Central memory CD8-positive, alpha-beta T cell (primary cell): ENCODE results near the gene PDE4D.

Experiments used
- ATAC-seq: fragments of 150-1000 bp; cut with Tn5 transposase; replicated peaks from 2 replicates; pipeline ENCODE4 v1.10.0; 2022; ENCODE audit warnings: mild to moderate bottlenecking, moderate FRiP score, moderate number of reproducible peaks; ENCODE audit not compliant: poor library complexity, severe bottlenecking; ENCODE audit errors: extremely low read depth
- DNase-seq, 2 donors: peaks; one replicate each; pipeline ENCODE4 v3.0.0; 2021; ENCODE audit warnings: low spot score in 2 of 2
- H3K27ac Mint-ChIP-seq: one replicate; pipeline ENCODE4 v1.8.0; 2022; ENCODE audit warnings: low read depth, mild to moderate bottlenecking, moderate library complexity, mixed read lengths
- H3K27me3 Mint-ChIP-seq: one replicate; pipeline ENCODE4 v1.8.0; 2022; ENCODE audit warnings: mixed read lengths
- H3K36me3 Mint-ChIP-seq: one replicate; pipeline ENCODE4 v1.8.0; 2022; ENCODE audit warnings: mild to moderate bottlenecking, moderate library complexity, mixed read lengths; ENCODE audit not compliant: insufficient read depth
- H3K4me1 Mint-ChIP-seq: one replicate; pipeline ENCODE4 v1.8.0; 2022; ENCODE audit warnings: mixed read lengths
- H3K4me3 Mint-ChIP-seq: one replicate; pipeline ENCODE4 v1.8.0; 2022; ENCODE audit warnings: mild to moderate bottlenecking, moderate library complexity, mixed read lengths
- H3K9me3 Mint-ChIP-seq: one replicate; pipeline ENCODE4 v1.8.0; 2022; ENCODE audit warnings: mixed read lengths

The PDE4D gene

GRCh38 chr5:59519338-59519737 is 374.2 kb downstream of the PDE4D start:
- no peak for ATAC-seq
- Mint-ChIP-seq H3K4me3 (no peak overlapping the region), H3K4me1 (no peaks in the 10 kb centered on the region), H3K36me3 (no peaks in the 10 kb centered on the region), H3K9me3 (peaks cover 7% of the 10 kb centered on the region), H3K27me3 (no peaks in the 10 kb centered on the region), H3K27ac (no peak overlapping the region)
- no peak for DNase-seq

GRCh38 chr5:59517926-59518585 is 375.5 kb downstream of the PDE4D start:
- ATAC-seq, result no peak
- no peak overlapping the region for H3K4me3 Mint-ChIP-seq
- DNase-seq, result no peak
- no peaks in the 10 kb centered on the region for H3K4me1 Mint-ChIP-seq
- no peak overlapping the region for H3K27ac Mint-ChIP-seq
- no peaks in the 10 kb centered on the region for H3K36me3 Mint-ChIP-seq
- H3K27me3 Mint-ChIP-seq, result no peaks in the 10 kb centered on the region
- no peaks in the 10 kb centered on the region for H3K9me3 Mint-ChIP-seq

- H3K4me1 Mint-ChIP-seq, result no peaks in the 10 kb centered on the region
- H3K36me3 Mint-ChIP-seq, result no peaks in the 10 kb centered on the region
- ATAC-seq (no peak), DNase-seq (no peak)
- H3K9me3 Mint-ChIP-seq, result no peaks in the 10 kb centered on the region
- H3K27ac Mint-ChIP-seq, result no peak overlapping the region
- no peaks in the 10 kb centered on the region for H3K27me3 Mint-ChIP-seq
- no peak overlapping the region for H3K4me3 Mint-ChIP-seq
These were observed 377.4 kb downstream of the PDE4D start for GRCh38 chr5:59516161-59516560.

- H3K27ac Mint-ChIP-seq, result no peak overlapping the region
- ATAC-seq, result no peak
- no peaks in the 10 kb centered on the region for H3K36me3 Mint-ChIP-seq
- no peaks in the 10 kb centered on the region for H3K9me3 Mint-ChIP-seq
- H3K4me3 Mint-ChIP-seq, result no peak overlapping the region
- H3K27me3 Mint-ChIP-seq, result no peaks in the 10 kb centered on the region
- no peak for DNase-seq
- H3K4me1 Mint-ChIP-seq, result no peaks in the 10 kb centered on the region
These were observed 387.1 kb downstream of the PDE4D start for GRCh38 chr5:59506285-59506877.

GRCh38 chr5:59504043-59504442 is 389.5 kb downstream of the PDE4D start:
- H3K27ac Mint-ChIP-seq, result no peak overlapping the region
- H3K27me3 Mint-ChIP-seq, result no peaks in the 10 kb centered on the region
- no peak for DNase-seq
- no peaks in the 10 kb centered on the region for H3K4me1 Mint-ChIP-seq
- H3K9me3 Mint-ChIP-seq, result no peaks in the 10 kb centered on the region
- ATAC-seq, result no peak
- H3K36me3 Mint-ChIP-seq, result no peaks in the 10 kb centered on the region
- no peak overlapping the region for H3K4me3 Mint-ChIP-seq

- no peak overlapping the region for H3K4me3 Mint-ChIP-seq
- H3K4me1 Mint-ChIP-seq, result no peaks in the 10 kb centered on the region
- H3K9me3 Mint-ChIP-seq, result no peaks in the 10 kb centered on the region
- H3K36me3 Mint-ChIP-seq, result no peaks in the 10 kb centered on the region
- ATAC-seq (no peak), DNase-seq (no peak)
- H3K27ac Mint-ChIP-seq, result no peak overlapping the region
- H3K27me3 Mint-ChIP-seq, result no peaks in the 10 kb centered on the region
These were observed 390.3 kb downstream of the PDE4D start for GRCh38 chr5:59503220-59503619.

- no peak overlapping the region for H3K27ac Mint-ChIP-seq
- H3K9me3 Mint-ChIP-seq, result no peaks in the 10 kb centered on the region
- peaks cover 2% of the 10 kb centered on the region for H3K36me3 Mint-ChIP-seq
- H3K4me3 Mint-ChIP-seq, result no peak overlapping the region
- H3K4me1 Mint-ChIP-seq, result no peaks in the 10 kb centered on the region
- no peak for DNase-seq
- no peaks in the 10 kb centered on the region for H3K27me3 Mint-ChIP-seq
- no peak for ATAC-seq
These were observed 392.2 kb downstream of the PDE4D start for GRCh38 chr5:59501316-59501715.

GRCh38 chr5:59500014-59500413 is 393.5 kb downstream of the PDE4D start:
- H3K27me3 Mint-ChIP-seq, result no peaks in the 10 kb centered on the region
- H3K9me3 Mint-ChIP-seq, result no peaks in the 10 kb centered on the region
- ATAC-seq (no peak), DNase-seq (no peak)
- no peak overlapping the region for H3K27ac Mint-ChIP-seq
- no peaks in the 10 kb centered on the region for H3K4me1 Mint-ChIP-seq
- no peak overlapping the region for H3K4me3 Mint-ChIP-seq
- H3K36me3 Mint-ChIP-seq, result peaks cover 2% of the 10 kb centered on the region

GRCh38 chr5:59497207-59497606 is 396.3 kb downstream of the PDE4D start:
- peaks cover 2% of the 10 kb centered on the region for H3K36me3 Mint-ChIP-seq
- H3K9me3 Mint-ChIP-seq, result no peaks in the 10 kb centered on the region
- H3K27ac Mint-ChIP-seq, result no peak overlapping the region
- no peaks in the 10 kb centered on the region for H3K4me1 Mint-ChIP-seq
- no peaks in the 10 kb centered on the region for H3K27me3 Mint-ChIP-seq
- H3K4me3 Mint-ChIP-seq, result no peak overlapping the region
- no peak for ATAC-seq
- DNase-seq, result no peak

- no peak overlapping the region for H3K27ac Mint-ChIP-seq
- DNase-seq (no peak), ATAC-seq (no peak)
- no peaks in the 10 kb centered on the region for H3K4me1 Mint-ChIP-seq
- H3K4me3 Mint-ChIP-seq, result no peak overlapping the region
- H3K27me3 Mint-ChIP-seq, result no peaks in the 10 kb centered on the region
- H3K36me3 Mint-ChIP-seq, result peaks cover 2% of the 10 kb centered on the region
- H3K9me3 Mint-ChIP-seq, result no peaks in the 10 kb centered on the region
These were observed 396.9 kb downstream of the PDE4D start for GRCh38 chr5:59496524-59497134.

GRCh38 chr5:59491945-59492344 is 401.6 kb downstream of the PDE4D start:
- no peaks in the 10 kb centered on the region for H3K4me1 Mint-ChIP-seq
- DNase-seq, result no peak
- no peaks in the 10 kb centered on the region for H3K27me3 Mint-ChIP-seq
- no peak overlapping the region for H3K27ac Mint-ChIP-seq
- H3K9me3 Mint-ChIP-seq, result no peaks in the 10 kb centered on the region
- H3K4me3 Mint-ChIP-seq, result no peak overlapping the region
- ATAC-seq, result no peak
- H3K36me3 Mint-ChIP-seq, result peaks cover 2% of the 10 kb centered on the region

GRCh38 chr5:59489551-59489950 is 404.0 kb downstream of the PDE4D start:
- Mint-ChIP-seq H3K9me3 (no peaks in the 10 kb centered on the region), H3K4me1 (no peaks in the 10 kb centered on the region), H3K27ac (no peak overlapping the region), H3K4me3 (no peak overlapping the region), H3K36me3 (no peaks in the 10 kb centered on the region), H3K27me3 (no peaks in the 10 kb centered on the region)
- ATAC-seq (no peak), DNase-seq (no peak)
